IMR-90 (cell line): Measurements from ENCODE around the gene ITGA1.

ENCODE experiments used
- CTCF ChIP-seq: conservative IDR thresholded peaks from 2 replicates; pipeline ENCODE4 v1.5.1; 2012; ENCODE audit warnings: mild to moderate bottlenecking, low read depth, low read length, improper control_type of control experiment
- MXI1 ChIP-seq: IDR thresholded peaks from 2 replicates; pipeline ENCODE4 v1.6.1; 2012; ENCODE audit warnings: low read depth, mild to moderate bottlenecking, low read length, moderate library complexity, borderline replicate concordance
- NFE2L2 ChIP-seq: fragments of 150-350 bp; IDR thresholded peaks from 2 replicates; pipeline ENCODE4 v1.6.1; 2016; ENCODE audit warnings: low read depth, mild to moderate bottlenecking, low read length
- RAD21 ChIP-seq: IDR thresholded peaks from 2 replicates; pipeline ENCODE4 v1.6.1; 2012; ENCODE audit warnings: low read length, improper control_type of control experiment
- RCOR1 ChIP-seq: IDR thresholded peaks from 2 replicates; pipeline ENCODE4 v1.6.1; 2012; ENCODE audit warnings: mild to moderate bottlenecking, low read length, improper control_type of control experiment; ENCODE audit not compliant: insufficient replicate concordance
- SMC3 ChIP-seq: fragments of 150-350 bp; IDR thresholded peaks from 2 replicates; pipeline ENCODE4 v1.6.1; 2016; ENCODE audit warnings: low read depth, mild to moderate bottlenecking, antibody characterized with exemption, low read length, moderate library complexity

GRCh38 chr5:52894451-52894850, 106.7 kb downstream of the ITGA1 start:
- no peak for TF ChIP-seq CTCF
- TF ChIP-seq RCOR1 = no peak
- TF ChIP-seq RAD21 = no peak
- no peak for TF ChIP-seq NFE2L2
- no peak for TF ChIP-seq MXI1
- no peak for TF ChIP-seq SMC3
